GM10266 (cell line): ENCODE results near the gene TREML1.
"Not testable (repeated sequence)": the region's sequence is repeated elsewhere in the genome, so short reads cannot be mapped to it uniquely, and the experiment has no call there.

Experiments
- DNase-seq: peaks from one replicate; pipeline ENCODE4 v3.0.0; 2012; ENCODE audit errors: extremely low spot score
- TF ChIP-seq, protein P1 (sequence below): IDR thresholded peaks from 2 replicates; pipeline ENCODE4 v1.5.1; 2012; ENCODE audit warnings: mild to moderate bottlenecking, low read depth; ENCODE audit not compliant: control insufficient read depth, insufficient read depth; ENCODE audit errors: missing control alignments

TREML1 gene

DNA sequence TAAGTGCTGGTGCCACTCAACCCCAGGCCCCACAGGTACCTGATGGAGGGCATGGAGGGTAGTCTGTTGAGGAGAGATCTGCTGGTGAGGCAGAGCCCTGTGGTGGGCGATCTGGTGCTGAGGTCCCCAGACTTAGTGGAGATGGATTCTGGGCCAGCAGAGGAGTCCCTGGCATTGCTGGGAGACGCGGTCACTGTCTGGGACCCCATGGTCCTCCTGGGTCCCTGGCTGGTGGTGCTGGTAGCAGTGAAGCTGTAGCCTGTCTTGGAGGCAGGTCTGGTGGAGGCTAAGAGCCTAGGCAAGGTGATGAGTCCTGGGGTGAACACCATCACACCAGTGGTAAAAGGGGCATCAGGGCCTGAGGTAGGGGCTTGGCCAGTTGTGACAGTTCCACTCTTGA is 40.2 kb upstream of the TREML1 start:
- DNase-seq = no peak

DNA sequence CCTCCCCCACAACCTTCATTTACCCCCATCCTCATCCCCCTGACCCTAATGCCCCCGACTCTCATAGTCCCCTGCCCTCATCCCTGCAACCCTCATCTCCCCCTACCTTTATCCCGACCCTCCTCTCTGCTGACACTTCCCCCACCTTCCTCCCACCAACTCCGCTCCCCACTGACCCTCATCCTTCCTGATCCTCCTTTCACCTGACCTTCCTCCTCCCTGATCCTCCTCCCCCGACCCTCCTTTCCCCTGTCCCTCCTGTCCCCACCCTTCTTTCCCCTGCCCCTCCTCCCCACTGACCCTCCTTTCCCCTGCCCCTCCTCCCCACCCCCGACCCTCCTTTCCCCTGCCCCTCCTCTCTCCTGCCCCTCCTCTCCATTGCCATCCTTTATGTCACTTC is 39.7 kb upstream of the TREML1 start:
- no peak for DNase-seq
- TF ChIP-seq, protein P1, sequence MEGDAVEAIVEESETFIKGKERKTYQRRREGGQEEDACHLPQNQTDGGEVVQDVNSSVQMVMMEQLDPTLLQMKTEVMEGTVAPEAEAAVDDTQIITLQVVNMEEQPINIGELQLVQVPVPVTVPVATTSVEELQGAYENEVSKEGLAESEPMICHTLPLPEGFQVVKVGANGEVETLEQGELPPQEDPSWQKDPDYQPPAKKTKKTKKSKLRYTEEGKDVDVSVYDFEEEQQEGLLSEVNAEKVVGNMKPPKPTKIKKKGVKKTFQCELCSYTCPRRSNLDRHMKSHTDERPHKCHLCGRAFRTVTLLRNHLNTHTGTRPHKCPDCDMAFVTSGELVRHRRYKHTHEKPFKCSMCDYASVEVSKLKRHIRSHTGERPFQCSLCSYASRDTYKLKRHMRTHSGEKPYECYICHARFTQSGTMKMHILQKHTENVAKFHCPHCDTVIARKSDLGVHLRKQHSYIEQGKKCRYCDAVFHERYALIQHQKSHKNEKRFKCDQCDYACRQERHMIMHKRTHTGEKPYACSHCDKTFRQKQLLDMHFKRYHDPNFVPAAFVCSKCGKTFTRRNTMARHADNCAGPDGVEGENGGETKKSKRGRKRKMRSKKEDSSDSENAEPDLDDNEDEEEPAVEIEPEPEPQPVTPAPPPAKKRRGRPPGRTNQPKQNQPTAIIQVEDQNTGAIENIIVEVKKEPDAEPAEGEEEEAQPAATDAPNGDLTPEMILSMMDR = no peak

More for the DNA sequence above, 40.2 kb upstream of the TREML1 start:
- TF ChIP-seq, protein P1 = no peak

DNA sequence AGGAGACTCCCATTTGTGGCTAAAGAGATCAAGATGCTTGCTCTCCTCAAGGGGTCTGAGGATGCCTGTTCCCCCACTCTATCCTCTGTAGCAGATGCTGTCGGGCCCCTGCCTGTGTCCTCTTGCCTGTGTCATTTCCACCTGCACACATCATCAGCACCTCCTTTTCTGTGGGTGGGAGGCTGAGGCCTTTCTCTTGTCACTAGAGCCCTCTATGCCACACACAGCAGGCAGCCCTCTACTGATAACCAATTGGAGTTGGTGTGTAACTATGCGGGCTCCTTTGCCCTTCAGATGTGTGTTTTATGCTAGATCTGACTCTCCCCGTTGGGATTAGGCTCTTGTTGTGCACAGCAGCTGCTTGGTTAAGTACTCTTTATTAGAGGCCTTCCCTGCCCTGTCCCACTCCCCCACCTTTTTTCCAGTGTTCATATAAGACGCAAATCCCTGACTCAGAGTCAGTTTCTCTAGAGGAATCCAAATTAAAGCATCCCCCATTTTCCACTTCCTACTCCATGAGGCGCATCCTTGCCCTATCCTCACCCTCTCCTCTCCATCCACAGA is 39.1 kb upstream of the TREML1 start:
- no peak for DNase-seq
- TF ChIP-seq, protein P1 = no peak

DNA sequence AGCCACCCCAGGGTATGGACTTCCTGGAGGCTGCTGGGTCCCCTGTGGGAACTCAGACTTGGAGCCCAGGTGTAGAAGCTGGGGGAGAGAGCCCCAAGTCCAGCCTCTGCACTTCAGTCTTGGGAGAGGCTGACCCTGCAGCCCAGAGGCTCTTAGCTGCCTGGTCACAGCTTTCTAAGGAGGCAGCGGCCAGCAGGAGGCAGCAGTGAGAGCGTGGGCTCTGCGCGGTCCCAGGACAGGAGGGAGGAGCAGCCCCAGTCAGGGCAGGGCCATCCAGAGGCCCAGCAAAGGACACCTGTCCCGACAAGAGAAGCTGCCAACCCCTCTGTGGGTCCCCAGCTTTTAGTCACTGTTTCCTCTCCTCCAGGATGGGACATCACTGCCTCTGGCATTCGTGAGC is 37.4 kb upstream of the TREML1 start:
- DNase-seq = peak; percentile 40
- TF ChIP-seq, protein P1 = peak; percentile 49

DNA sequence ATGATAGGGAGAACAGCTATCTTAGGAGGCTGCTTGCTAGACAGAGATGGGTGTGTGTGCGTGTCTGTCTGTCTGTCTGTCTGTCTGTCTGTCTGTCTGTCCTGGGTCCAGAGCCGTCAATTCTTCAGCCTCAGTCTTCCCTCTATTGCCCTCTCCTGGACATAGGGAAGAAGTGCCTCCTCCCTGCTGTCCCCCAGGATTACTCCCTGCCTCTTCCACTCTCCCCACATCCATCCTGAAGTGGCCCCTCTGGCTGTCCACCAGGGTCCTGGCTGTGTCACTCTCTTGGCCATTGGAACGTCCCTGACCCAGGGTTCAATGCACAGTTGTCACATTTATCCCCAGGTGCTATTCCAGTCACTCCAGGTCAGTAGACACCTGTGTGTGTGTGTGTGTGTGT is 36.6 kb upstream of the TREML1 start:
- DNase-seq = no peak
- TF ChIP-seq, protein P1 = no peak

DNA sequence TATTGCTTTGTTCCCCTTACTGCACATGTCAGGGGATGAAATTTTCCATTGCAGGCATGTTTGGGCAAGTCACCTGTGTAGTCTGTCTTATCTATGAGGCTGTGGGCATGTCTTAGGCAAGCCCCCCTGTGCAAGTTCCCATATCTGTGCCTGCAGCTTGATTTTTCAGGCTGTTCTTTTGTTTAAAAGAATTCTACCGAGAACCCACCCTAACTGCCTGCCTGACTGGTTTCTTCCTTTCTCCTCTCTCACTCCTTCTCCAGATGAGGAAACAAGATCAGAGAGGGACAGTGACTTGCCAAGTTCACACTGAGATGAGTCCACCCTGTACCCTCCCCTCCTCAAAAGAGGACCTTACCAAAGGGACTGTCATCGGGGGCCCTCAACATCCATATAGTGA is 35.8 kb upstream of the TREML1 start:
- TF ChIP-seq, protein P1 = no peak

DNA sequence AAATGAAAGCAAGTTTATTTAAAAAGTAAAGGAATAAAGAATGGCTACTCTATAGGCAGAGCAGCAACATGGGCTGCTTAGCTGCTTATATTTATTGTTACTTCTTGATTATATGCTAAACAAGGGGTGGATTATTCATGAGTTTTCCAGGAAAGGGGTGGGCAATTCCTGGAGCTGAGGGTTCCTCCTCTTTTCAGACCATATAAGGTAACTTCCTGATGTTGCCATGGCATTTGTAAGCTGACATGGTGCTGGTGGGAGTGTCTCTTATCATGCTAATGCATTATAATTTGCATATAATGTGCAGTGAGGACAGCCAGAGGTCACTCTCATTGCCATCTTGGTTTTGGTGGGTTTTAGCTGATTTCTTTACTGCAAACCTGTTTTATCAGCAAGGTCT is 34.9 kb upstream of the TREML1 start:
- DNase-seq = not testable (repeated sequence)

More for the DNA sequence above, 35.8 kb upstream of the TREML1 start:
- DNase-seq = no peak
